Activated T-cell treated with anti-CD3 and anti-CD28 coated beads for 1 hour (primary cell): ENCODE measurements around the gene SH2D6.
"Not testable (repeated sequence)": the region's sequence is repeated elsewhere in the genome, so short reads cannot be mapped to it uniquely, and the experiment has no call there.

Source experiments
- DNase-seq: peaks from one replicate; pipeline ENCODE4 v3.0.0-alpha.2; 2020; ENCODE audit warnings: low read depth

SH2D6 gene

GRCh38 chr2:85418132-85419008 lies at the start of gene SH2D6:
Gene SH2D6, plus strand, starts transcription at chr2:85418714. Its CDS starts 10,752 bp downstream, at chr2:85429466.
- DNase-seq = peak; percentile 74

- DNase-seq = no peak
Observed at GRCh38 chr2:85368921-85369320, 49.6 kb upstream of the SH2D6 start.

GRCh38 chr2:85369500-85369899 lies 49.0 kb upstream of the SH2D6 start:
- no peak for DNase-seq

- no peak for DNase-seq
Observed at GRCh38 chr2:85371045-85371444, 47.5 kb upstream of the SH2D6 start.

DNA sequence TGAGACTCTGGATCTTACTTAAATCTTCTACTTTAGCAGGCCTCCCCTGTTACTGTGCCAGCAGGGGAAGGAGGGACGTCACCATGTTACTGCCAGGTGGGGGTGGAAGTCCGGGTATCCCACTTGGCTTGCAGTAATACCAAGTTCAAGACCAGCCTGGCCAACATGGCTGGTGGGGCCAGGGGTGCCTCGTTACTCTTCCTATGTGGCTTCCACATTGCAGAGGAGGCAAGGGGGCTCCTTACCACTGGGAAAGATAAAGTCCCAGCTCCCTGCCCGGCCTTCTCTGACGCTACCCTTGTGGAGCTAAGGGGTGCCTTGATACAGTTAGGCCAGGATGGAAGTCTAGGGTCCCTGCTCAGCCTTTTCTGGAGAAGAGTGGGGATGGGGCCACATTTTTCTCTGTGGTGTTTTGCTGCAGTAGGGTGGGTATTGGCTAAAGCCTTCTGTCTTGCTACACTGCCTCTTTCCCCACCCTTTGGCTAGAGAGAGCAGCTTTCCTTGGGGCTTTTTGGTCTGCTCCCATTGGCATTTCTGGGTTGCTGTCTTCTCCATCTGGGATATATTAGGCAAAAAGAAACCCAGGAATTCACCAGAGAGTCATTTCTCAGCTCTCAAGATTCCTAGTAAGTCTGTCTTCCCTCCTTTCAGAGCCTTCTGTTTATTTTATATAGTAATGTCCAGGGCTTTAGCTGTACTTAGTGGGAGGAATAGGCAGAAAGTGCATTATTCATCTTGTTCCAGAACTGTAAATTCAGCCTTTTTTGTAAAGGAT lies 42.0 kb upstream of the SH2D6 start:
- DNase-seq = no peak

GRCh38 chr2:85377083-85377482 lies 41.4 kb upstream of the SH2D6 start:
- DNase-seq = no peak

GRCh38 chr2:85378257-85378656 lies 40.3 kb upstream of the SH2D6 start:
- DNase-seq = no peak

- no peak for DNase-seq
Observed at GRCh38 chr2:85380048-85380447, 38.5 kb upstream of the SH2D6 start.

GRCh38 chr2:85383151-85383550 lies 35.4 kb upstream of the SH2D6 start:
- not testable (repeated sequence) for DNase-seq

DNA sequence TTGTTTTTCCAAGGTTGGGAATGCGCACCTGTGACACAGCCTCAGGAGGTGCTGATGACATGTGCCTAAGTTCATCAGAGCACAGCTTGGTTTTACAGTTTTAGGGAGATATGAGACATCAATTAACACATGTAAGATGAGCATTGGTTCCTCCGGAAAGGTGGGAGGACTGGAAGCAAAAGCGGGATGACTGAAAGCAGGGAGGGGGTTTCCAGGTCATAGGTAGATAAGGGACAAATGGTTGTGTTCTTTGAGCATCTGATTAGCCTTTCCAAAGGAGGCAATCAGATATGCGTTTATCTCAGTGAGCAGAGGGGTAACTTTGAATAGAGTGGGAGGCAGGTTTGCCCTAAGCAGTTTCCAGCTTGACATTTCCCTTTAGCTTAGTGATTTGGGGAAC lies 34.7 kb upstream of the SH2D6 start:
- no peak for DNase-seq

DNA sequence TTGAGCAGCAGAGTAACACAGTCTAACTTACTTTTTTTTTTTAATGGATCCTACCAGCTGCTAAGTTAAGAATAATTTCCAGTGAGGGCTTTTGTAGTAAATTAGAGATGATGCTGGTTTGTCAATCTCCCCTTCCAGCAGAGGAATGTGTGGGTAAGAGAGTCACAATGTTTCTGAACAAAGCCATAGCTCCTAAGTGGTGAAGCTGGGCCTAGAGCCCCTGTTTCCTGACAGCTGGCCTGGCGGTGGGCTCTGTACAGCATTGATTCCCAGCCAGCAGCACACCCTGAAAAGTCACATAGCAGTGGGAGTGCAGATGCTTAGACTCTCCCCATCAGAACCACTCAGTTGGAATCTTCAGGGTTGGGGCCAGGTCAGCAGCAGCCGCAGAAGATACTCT lies 32.8 kb upstream of the SH2D6 start:
- no peak for DNase-seq

DNA sequence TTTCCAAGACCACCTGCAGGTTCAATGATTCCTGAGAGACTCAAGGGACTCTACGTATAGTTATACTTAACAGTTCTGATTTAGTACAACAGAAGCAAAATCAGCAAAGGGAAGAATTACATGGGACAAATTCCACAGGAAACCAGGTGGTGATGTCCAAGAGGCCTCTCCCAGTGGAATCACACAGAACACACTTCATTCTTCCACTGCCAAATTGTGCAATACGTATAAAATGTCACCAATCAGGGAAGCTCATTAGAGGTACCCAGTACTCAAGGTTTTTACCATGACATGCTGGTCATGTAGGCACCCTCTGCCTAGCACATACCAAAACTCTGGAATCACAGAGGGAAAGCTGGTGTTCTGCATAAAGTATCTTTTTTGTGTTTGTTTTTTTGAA lies 30.8 kb upstream of the SH2D6 start:
- DNase-seq = no peak

DNA sequence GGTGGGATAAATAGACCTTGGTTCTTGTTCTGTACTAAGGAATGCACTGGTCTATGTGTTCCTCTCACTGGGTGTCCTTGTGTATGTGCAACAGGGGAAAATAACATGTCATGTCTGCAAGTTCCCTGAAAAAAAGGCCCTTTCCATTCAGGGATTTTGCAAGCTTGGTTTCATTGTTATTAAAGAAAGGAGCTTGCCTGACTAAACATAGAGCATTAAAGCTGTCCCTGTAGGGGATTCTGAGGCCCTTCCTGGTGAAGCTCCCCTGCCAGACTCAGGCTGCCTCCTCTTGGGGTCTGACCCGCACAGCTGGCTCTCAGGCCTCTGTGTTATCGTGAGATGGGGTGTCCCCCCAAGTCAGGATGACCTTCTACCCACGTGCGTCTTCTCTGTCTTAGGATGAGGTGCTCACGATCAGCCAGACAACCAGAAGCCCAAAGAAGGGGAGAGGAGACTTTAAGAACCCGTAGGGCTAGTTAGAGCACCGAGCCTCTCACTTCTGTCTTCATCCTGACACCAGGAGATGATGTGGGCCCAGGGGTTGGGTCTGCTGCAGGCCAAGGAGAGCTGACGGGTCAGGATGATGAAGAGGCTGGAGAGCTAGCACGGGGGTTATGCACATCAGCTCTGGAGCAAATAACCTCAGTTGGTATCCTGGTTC lies 29.5 kb upstream of the SH2D6 start:
- no peak for DNase-seq

DNA sequence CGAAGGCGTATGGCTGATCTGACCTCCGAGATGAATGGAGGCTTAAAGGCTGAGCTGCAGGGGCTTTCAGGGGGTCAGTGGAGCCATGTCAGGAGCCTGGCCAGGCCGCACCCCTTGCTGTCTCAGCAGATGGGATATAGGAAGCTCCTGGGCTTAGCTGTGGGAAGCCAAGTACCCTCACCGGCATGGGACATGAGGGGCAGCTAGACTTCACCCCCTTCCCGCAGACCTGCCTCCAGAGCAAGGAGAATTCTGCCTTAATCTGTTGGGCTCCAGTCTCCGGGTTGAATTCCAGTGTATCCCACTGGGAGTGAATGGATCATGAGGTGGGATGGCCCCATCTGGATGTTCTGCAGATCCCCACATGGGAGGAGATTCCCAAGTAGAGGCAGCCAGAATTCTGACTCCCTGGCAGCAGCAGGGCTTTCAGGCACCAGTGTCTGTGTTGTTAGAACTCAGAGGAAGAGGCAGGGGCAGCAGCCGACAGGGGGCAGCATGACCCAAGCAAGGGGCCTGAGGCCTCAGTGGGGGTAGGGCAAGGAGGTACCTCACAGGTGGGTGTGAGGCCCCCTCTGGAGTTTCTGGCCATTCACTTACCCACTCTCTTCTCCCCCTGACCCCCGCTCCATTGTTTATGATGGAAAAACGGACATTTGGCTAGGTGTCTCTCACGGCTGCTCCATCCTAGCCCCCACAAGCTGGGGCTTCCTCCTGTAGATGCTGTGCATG lies 27.4 kb upstream of the SH2D6 start:
- peak; percentile 76 for DNase-seq

- DNase-seq = no peak
Observed at GRCh38 chr2:85393836-85394235, 24.7 kb upstream of the SH2D6 start.

DNA sequence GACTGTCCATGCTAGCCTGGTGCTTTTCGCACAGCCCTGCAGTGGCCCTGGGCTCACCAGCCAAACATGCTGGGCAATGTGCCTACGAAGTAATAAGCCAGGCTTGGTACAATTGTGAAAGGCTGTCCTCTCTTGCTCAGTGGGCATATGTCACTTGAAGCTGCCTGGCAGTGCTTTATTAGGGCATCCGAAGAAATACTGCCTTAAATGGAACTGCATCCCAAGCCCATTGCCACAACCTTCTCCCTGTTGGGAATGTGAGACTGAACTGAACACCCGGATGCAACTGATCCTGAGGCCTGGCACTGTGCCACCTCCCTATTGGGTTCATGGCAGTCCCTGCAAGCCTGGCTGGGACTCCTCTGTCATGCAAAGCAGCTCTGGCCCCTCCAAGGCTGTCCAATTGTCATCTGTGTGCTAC lies 24.2 kb upstream of the SH2D6 start:
- no peak for DNase-seq

DNA sequence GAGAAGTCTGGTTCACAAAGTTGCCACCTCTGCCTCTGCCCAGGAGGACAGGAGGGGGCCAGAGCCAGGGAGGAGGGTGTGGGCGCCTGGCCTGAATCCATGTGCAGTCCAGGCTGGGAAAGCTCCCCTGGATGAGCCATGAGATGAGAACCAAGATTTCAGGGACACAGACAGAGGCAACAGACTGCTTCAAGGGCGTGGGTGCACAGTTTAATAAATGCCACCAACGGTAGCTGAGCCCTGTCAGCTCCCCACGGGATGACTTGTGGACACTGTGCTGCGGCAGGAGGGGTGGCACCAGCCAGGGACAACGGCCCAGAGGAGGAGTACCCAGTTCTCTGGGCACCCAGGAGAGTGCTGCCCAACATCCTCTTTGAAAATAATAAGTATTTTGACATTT lies 23.5 kb upstream of the SH2D6 start:
- DNase-seq = no peak

DNA sequence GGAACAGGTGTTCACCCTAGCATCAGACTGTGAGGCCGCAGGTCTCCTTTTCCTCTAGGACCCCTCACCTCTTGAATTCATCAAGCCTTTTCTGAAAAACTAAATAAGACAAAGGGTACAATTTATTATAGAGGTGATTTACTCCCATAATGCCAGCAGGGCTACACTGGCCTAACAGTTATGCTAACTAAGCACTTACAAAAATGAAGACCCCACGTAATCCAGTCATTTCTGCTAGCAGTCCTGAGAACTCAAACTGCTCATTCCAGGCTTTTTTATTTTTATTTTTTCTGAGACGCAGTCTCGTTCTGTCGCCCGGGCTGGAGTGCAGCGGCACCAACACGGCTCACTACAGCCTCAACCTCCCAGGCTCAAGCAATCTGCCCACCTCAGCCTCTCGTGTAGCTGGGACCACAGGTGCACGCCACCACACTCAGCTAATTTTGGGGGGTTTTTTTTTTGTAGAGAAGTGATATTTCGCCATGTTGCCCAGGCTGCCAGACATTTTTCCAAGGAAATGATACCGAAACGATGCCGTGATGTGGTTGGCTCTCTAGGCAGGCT lies 22.5 kb upstream of the SH2D6 start:
- no peak for DNase-seq

- DNase-seq = no peak
Observed at GRCh38 chr2:85396531-85397470, 21.7 kb upstream of the SH2D6 start.

GRCh38 chr2:85397925-85398331 lies 20.6 kb upstream of the SH2D6 start:
- DNase-seq = no peak
